OCI-LY7 (cell line): Measurements from ENCODE around the gene RPS29.

Source experiments
- EZH2phosphoT487 ChIP-seq: fragments of 200-600 bp; sonication (generic); IDR thresholded peaks from 2 replicates; pipeline ENCODE4 v1.6.1; 2018; ENCODE audit warnings: low read depth, borderline replicate concordance, mild to moderate bottlenecking, mixed run types, antibody characterized with exemption, low read length, moderate library complexity, mixed read lengths
- TF ChIP-seq, protein P1 (sequence below): fragments of 200-600 bp; sonication (generic); conservative IDR thresholded peaks from 2 replicates; pipeline ENCODE4 v1.5.1; 2014; ENCODE audit warnings: mild to moderate bottlenecking, antibody characterized with exemption, low read length, moderate library complexity, mixed read lengths

DNA sequence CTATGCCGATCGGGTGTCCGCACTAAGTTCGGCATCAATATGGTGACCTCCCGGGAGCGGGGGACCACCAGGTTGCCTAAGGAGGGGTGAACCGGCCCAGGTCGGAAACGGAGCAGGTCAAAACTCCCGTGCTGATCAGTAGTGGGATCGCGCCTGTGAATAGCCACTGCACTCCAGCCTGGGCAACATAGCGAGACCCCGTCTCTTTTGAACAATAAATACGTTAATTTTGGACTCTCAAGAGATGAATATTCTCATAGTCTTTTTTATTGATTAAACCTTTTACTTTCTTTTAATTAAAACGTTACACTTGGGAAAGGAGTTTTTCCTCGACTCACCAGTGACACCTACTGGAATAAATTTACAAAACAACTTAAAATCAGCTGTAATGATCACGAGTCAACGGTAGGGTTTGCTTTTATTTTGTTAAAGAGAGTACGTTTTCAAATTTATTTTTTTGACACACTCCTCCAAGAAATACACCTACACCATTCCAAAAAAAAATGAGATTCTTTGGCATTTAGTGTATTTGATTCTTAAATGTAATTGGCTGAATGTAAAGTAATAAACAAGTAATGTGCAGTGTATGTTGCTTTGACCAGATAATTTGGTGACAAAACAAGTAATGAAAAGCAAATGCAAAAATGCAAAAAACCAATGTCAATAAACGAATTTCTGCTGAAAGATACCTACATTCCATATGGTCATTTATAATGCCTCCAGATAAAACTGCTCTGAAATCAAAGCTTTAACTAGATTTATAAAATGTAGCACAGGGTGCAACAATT lies 687 bp upstream of the RPS29 start:
- TF ChIP-seq, protein P1, sequence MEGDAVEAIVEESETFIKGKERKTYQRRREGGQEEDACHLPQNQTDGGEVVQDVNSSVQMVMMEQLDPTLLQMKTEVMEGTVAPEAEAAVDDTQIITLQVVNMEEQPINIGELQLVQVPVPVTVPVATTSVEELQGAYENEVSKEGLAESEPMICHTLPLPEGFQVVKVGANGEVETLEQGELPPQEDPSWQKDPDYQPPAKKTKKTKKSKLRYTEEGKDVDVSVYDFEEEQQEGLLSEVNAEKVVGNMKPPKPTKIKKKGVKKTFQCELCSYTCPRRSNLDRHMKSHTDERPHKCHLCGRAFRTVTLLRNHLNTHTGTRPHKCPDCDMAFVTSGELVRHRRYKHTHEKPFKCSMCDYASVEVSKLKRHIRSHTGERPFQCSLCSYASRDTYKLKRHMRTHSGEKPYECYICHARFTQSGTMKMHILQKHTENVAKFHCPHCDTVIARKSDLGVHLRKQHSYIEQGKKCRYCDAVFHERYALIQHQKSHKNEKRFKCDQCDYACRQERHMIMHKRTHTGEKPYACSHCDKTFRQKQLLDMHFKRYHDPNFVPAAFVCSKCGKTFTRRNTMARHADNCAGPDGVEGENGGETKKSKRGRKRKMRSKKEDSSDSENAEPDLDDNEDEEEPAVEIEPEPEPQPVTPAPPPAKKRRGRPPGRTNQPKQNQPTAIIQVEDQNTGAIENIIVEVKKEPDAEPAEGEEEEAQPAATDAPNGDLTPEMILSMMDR, result peak; percentile 99
- TF ChIP-seq EZH2phosphoT487, result no peak
